ENCODE measurements around the gene TRABD.
"Not testable (repeated sequence)": the region's sequence is repeated elsewhere in the genome, so short reads cannot be mapped to it uniquely, and the experiment has no call there.

TRABD gene, protein sequence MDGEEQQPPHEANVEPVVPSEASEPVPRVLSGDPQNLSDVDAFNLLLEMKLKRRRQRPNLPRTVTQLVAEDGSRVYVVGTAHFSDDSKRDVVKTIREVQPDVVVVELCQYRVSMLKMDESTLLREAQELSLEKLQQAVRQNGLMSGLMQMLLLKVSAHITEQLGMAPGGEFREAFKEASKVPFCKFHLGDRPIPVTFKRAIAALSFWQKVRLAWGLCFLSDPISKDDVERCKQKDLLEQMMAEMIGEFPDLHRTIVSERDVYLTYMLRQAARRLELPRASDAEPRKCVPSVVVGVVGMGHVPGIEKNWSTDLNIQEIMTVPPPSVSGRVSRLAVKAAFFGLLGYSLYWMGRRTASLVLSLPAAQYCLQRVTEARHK

DNA sequence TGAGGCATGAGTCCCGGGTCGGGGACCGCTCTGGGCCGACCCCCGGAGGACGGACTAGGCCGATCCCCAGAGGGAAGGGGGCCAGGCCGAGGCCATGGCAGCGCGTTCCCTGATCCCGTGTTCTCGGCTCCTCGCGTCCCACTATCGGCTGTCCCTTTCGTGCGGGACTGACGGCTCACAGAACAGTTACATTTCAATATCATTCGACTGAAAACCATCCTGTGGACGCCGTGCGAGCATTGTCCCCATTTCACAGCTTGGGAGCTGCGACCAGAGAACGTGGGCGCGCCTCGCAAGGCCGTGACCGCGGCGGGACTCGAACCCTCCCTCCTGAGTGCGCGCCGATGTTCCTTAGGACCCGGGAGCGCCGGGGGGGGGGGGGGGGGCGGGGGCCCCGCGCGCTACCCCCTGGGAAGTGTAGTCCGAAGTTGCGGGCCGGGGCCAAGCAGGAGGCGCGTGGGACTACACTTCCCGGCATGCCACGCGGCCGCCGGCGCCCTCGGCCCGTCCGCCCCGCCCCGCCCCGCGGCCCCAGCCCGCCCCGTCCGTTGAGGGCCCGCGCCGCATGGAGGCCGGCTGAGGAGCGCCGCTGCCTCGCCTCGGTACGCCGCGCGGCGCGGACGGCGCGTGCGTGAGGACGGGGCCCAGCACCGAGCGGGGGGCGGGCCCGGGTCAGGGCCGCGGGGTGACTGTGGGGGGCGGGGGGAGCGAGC lies at the start of gene TRABD:
TSS of gene TRABD (plus strand) at position 539 of the 713 bp plus-strand sequence. CDS start 7,148 bp downstream, outside the sequence.
- peak; percentile 90 for DNase-seq

DNA sequence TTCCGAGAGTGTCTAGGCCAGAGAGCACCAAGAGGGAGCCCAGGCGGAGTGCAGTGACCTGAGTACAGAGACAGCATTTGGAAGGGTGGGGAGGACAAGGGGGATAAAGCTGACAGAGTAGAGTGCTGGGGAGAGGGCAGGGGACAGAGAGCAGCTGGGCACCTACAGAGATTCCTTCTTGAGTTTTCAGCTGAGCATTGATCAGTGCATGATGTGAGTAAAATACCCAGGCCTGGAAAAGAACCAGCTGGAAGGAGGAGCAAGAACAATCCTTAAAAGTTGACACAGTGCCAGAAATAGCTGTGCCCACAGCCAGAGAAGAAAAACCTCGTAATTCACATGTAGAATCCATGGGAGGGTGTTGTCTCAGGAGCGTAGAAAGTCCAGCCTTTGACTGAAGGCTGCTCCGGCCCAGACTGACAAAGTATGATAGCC lies 49.1 kb upstream of the TRABD start:
- DNase-seq: peak; percentile 8

DNA sequence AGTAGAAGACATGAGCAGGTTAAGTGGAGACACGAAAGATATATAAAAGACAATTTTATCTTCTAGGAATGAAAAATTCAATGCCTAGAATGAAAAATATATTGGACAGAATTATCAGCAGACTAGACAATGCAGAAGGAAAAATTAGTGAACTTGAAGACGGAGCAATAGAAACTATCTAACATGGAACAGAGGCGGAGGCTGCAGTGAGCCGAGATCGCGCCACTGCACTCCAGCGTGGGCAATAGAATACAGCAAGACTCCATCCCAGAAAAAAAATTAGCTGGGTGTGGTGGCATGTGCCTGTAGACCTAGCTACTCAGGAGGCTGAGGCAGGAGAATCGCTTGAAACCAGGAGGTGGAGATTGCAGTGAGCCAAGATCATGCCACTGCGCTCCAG lies 48.4 kb upstream of the TRABD start:
- DNase-seq: not testable (repeated sequence)

DNA sequence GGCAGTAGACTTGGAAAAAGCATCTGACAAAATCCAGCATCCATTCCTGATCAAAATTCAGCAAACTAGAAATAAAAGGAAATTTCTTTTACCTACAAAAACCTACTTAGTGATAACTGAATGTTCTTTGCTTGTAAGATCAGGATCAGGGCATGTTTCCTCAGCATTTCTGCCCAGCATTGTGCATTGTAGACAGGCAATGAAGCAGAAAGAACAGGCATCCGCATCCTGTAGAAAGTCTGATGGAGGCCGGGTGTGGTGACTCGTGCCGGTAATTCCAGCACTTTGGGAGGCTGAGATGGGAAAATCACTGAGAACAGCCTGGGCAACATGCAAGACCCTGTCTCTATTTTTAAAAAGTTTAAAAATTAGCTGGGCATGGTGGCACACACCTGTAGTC lies 47.7 kb upstream of the TRABD start:
- DNase-seq: no peak

DNA sequence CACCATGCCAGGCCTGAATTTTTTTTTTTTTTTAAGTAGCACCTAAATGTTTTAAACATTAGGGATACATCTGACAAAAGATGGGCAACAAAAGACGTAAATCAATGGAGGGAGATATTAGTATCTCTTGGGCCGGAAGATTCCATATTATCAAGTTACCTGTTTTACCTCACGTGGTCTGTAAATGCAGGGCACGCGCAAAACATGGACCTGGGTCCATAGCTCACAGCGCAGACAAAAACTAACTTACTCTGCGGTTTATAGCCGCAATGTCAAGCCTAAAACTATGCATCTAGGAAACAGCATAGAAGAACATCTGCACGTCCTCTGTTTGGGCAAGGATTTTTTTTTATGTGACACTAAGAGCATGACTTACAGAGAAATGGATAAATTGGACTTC lies 46.7 kb upstream of the TRABD start:
- DNase-seq: no peak

DNA sequence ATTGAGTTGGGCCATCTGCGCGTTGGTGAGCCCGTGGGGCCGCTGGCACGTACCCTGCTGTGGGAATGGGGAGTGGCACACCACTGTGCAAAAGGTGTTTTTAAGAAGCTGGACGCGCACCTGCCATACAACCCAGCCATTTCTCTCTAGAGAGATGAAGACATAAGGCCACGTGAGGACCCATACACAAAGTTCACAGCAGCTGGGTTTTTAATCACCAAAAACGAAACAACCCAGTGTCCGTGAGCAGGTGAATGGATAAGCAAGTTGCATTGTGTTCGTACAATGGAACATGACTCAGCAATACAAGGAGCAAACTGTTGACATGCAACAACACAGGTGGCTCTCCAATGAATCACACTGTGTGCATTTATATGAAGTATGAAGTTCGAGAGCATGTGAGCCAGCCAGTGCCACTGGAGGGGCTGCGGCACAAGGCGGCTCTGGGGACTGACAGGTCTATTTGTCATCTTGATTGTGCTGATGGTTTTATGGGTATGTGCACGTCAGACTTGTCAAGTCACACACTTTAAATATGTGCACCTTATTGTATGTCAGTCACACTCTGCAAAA lies 45.8 kb upstream of the TRABD start:
- DNase-seq: no peak

DNA sequence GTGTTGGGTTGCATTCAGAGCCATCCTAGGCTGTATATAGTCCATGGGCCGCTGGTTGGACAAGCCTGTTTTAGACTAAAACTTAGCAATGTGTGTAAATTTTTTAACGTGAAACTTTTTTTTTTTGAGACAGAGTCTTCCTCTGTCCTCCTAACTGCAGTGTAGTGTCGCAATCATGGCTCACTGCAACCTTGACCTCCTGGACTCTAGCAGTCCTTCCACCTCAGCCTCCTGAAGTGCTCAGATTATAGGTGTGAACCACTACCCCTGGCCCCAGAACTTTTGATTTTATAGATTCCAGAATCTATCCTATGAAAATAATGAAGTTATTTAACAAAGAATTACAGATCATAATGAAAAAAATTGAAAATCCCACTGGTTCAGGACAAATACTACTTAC lies 45.1 kb upstream of the TRABD start:
- no peak for DNase-seq

DNA sequence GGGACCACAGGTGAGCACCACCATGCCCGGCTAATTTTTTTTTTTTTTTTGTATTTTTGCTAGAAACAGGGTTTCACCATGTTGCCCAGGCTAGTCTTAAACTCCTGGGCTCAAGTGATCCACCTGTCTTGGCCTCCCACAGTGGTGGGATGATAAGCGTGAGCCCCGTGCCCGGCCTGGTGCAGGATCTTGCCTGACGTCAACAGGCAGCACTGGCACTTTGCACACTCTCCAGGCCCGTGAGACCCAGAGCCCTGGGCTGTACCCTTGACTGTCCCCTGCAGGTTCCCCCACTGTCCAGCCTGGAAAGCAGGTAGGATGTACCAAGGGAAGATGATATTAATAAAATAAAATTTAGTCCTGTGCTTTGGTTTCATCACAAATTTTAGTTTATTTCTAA lies 44.3 kb upstream of the TRABD start:
- no peak for DNase-seq

DNA sequence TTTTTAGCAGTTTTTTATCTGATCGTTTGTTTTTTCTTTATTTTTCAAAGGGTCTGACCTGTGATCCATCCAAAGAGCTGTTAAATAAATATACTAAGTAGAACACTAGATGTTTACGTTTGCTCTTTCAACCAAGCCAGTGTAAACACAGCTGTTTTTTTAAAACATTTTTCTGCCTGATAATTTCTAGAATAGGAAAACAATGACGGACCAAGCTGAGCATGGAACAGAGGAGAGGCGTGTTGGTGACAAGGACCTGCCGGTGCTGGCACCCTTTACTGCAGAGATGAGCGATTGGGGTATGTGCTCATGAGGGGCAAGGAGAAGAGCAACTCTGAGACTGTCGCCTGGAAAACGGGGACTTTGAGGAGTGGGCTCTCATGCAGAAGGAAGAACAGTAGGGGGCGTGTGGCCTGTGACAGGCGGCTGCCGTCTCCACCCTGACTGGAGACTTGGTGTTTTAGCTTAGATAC lies 43.8 kb upstream of the TRABD start:
- peak; percentile 18 for DNase-seq

DNA sequence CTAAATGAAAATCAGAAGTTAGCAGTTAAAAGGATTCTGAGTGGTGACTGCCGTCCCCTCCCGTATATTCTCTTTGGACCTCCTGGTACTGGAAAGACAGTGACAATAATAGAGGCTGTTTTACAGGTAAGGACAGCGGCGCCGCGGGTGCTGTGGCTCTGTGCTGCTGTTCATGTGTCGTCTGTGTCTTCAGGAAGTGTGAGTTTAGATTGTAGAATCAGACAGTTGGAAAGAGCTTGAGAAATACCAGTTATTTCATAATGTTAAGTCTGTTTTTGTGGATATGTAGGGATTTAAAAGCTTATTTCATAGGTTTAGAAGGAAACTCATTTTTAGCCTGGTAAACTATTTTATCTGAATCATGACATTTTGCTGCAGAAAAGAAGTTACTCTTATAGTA lies 42.6 kb upstream of the TRABD start:
- DNase-seq: no peak

DNA sequence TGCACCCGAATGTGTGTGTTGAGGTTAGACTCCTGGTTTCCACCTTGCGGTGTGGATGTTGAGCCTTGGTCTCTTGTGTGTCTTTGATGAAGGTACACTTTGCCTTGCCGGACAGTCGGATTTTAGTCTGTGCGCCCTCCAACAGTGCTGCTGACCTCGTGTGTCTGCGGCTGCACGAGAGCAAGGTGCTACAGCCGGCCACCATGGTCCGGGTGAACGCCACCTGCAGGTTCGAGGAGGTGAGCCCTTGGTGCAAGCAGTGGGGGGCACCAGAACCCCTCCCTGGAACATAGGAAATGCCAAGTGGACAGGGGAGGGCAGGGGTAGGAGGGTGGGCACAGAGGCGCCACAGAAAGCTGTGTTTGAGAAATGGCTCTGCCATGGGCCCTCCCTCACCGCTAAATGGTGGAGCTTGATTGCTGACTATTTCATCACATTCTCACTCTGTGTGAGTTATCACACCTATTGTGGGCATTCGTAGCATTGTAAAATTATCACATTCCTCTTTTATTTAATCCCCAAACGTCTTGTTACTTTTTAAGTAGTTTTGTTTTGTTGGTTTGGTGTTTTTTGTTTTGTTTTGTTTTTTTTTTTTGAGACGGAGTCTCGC lies 41.6 kb upstream of the TRABD start:
- no peak for DNase-seq

DNA sequence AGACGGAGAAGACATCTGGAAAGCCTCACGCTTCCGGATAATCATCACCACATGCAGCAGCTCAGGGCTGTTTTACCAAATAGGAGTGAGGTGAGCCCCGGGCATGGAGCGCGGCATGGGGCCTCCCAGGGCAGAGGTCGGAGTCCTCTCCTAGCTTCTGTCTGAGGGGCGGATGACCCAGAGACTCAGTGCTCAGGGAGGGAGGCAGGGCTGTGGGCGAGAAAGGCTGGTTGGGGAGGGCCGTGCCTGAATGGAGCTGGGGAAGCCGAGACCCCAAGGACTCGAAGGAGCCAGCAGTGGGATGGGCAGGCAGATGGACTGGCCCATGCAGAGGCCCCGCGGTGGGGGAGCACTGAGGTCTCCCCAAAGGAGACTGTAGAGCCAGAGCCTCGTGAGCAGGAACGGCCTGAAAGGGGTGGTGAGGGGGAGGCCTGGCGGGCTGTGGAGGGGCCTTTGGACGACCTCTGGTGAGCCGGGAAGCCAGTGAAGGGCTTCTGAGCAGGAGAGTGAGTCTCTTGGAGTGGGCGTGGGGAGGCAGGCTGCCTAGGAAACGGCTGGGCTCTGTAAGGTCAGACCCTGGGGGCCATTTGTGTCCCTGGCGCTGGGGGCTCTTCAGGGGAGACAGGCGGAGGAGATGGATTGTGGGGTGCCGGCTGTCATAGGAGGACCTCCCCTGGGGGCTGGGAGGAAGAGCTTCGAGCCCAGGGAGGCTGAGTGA lies 39.8 kb upstream of the TRABD start:
- no peak for DNase-seq

DNA sequence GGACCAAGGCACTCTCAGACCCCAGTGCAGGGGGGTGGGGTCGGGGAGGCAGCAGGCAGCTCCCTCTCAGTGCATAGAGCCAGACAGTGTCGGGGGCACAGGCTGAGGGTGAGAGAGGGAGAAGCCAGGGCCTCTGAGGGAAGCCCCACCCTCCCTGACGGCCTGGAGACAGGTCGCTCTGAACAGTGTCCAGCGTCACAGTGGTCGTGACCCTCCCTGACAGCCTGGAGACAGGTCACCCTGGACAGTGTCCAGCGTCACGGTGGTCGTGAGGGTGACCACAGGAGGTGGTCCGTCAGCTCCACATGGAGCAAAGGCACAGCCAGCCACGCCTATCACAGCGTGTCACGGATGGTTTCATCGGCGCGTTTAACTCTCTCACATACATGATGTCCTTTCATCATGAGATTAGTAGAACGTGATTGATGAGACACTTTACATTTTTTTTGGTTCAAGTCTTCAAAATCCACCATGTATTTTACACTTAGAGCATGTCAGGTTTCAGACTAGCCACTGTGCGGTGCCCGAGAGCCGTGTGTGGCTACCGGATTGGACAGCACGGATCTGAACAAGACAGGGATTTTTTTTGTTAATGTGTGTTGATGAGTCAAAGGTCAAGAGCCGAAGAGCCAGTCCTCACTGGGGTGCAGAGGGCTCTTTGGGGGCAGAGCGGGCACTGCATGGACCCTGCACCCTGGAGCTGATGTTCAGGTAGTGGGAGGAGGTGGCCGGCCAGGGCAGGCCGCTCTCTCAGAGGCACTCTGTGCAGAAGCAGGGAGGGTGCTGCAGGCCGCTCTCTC lies 39.1 kb upstream of the TRABD start:
- DNase-seq: peak; percentile 59

DNA sequence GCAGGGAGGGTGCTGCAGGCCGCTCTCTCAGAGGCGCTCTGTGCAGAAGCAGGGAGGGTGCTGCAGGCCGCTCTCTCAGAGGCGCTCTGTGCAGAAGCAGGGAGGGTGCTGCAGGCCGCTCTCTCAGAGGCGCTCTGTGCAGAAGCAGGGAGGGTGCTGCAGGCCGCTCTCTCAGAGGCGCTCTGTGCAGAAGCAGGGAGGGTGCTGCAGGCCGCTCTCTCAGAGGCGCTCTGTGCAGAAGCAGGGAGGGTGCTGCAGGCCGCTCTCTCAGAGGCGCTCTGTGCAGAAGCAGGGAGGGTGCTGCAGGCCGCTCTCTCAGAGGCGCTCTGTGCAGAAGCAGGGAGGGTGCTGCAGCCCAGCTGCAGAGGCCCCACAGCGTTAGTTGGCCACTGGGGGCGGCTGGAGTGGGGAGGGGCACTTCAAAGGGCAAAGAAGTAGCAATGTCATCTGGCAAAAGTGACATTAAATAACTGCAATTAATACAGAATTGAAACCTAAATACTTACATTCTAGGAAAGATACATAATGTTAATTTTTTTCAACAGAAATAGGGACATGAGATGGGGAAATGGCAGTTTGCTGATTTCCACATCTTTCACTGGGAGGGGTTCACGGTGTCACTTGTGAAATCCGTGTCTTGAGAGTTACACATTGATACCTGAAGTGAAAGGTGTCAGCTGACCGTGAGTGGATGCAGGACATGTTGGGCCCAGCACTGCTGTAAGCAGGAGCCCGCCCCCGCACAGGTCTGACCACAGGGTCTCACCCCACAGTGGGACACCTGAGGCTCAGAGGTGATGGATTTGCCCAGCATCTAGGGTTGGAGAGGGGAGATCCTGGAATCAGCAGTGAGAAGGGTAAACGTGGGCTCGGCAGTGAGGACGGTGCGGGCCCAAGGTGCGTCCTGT lies 38.2 kb upstream of the TRABD start:
- not testable (repeated sequence) for DNase-seq

DNA sequence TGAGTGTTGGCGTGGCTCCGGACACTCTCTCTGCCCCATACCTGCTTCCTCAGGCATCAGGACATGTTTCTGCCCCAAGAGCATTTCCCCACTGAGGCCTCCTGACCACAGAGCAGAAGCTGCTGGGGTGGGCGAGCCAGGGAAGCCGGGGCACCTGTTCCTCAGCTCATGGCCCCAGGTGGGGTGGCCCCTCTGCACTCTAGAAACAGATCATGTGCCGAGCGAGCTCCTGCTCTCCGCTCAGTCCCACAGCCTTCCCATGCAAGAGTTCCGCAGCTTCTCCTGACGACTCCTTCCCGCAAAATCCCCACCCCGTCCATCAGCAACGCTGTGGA lies 37.6 kb upstream of the TRABD start:
- no peak for DNase-seq

DNA sequence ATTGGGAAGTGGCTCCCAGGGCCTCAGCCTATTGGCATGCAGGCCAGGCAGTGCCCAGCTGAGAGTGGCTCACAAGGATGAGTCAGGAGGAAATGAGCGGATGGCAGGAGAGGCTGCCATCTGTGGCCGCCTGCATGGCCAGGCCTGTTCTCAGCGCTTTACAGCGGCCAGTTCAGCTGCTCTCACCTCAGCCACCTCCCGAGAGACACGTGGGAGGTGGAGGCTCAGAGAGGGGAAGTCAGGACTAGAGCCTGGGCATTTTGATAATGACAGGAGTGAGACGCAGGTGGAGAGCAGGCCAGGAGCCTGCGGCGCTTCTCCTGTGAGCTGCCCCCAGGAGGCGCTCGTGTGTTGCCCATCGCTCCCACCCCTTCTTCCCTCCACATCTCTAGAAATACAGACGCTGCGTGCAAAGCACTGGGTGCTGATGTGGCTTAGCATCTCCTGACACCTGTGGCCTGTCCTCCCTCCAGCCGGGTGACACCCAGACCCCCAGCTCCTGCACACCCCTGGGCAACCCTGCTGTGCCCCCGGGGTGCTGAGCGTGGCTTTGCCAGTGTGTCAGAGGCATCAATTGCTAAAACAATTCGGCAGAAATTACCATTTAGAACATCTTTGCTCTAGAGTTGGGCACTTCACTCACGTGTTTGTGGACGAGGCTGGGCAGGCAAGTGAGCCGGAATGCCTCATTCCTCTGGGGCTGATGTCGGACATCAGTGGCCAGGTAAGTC lies 36.6 kb upstream of the TRABD start:
- DNase-seq: peak; percentile 85

DNA sequence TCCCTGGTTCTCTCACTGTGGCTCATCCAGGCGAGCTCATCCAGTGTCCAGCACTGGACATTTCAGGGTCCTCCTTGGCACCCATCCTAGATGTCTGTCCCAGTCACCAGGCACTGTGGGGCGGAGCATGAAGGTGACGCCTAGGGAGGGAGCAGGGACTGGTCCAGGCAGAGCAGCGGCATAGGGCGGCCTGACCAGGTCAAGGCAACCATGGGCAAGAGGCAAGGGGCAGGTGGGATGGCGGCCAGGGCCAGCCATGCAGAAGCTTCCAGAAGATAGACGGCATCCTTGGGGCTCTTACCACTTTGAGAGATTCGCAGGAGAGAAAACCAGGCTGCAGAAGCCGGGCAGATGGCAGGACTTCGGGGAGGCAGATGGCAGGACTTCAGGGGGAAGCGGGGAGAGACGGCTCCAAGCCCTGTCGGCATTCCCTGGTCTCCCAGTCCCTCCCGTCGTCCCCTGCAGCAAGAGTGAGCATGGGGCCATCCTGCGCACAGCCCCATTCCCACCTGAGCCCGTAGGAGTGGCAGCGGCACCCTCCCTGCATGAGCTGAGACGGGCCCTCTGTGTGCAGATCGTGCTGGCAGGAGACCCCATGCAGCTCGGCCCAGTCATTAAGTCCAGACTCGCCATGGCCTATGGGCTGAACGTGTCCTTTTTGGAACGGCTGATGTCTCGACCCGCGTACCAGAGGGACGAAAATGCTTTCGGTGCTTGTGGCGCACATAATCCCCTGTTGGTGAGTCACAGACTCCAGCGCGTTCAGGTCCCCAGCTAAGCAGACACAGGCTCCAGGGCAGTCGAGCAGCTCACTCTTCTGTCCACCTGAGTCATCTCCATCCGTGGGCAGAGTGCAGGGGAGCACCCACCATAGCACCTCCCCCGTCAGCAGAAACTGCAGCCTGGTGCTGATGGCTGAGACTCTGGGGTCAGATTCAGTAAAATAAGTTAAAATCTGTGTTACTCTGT lies 35.3 kb upstream of the TRABD start:
- peak; percentile 85 for DNase-seq

DNA sequence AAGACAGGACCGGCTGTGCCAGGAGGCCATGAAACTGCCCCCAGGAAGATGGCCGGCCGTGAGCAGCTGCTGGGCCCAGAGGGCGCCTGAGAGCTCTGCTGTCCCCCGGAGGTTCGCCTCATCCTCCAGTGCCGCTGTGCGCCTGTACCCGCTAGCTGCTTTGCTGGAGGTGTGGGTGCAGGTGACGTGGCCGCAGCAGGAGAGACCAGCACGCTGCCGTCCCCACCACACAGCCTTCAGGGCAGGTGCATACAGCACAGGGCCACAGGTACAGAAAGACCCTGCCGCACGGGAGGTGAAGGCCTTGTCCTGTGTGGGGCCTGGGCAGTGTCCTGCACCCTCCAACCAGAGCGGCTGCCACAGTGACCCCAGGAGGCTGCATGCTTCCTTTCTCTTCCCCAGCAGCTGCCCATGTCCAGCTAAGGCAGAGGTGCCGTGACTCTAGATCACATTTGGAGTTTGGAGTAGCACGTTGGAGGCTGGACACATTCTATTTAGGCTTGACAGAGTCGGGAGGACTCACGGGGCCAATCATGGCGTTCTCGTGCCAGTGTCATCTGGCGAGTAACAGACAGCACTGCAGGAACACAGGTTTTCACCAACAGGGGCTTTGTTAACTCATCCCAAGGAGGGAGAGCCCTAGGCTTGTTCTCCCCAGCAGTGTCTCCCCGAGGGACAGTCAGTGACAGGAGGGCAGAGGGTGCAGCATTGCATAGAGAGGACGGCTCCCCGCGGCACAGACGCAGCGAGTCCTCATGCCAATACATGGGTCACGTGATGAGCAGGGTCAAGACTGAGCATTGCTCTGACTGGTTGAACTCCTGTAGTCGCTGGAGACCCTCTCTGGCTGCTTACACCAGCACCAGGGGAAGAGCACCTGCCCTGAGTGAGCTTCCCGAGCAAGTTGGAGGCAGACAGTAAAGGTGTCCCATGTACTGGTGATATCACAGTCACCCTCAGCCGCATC lies 33.9 kb upstream of the TRABD start:
- no peak for DNase-seq

Data from NCI-H1694 treated with DMSO at 0.1 percent for 48 hours (cell line).